ENCODE measurements around the gene PRPH2. TPM values are rescaled to one million over a fixed set of nuclear protein-coding genes. Genes with fewer than 3 reads are reported as not detected.

PRPH2 gene
- total RNA-seq, 6 experiments from 2014 or later, result 0.16 TPM; not detected in 5

GRCh38 chr6:42729731-42730130 is 7.3 kb upstream of the PRPH2 start:
- H3K9me3 ChIP-seq, result no peaks in the 10 kb centered on the region
- intact Hi-C loops (cut with DNase I), result no loop called here
- no peaks in the 10 kb centered on the region for H3K27me3 ChIP-seq
- ATAC-seq, result peak; percentile 18 to 59 (median 42)
- peaks cover 0 to 10% (median under 1%) of the 10 kb centered on the region in 4 donors for H3K4me1 ChIP-seq
- H3K36me3 ChIP-seq, result no peaks in the 10 kb centered on the region
- H3K4me3 ChIP-seq, result no peak overlapping the region
- TF ChIP-seq POLR2A (IDR thresholded peaks at IDR 0.05), result no peak
- no peak for TF ChIP-seq CTCF (IDR thresholded peaks at IDR 0.05)
- WGBS (ENCODE audit: insufficient coverage, low coverage, low lambda C conversion rate, missing lambda C conversion rate), result 0% methylated on average over 1 of the region's 3 CpGs
- DNase-seq, result no peak
- H3K27ac ChIP-seq, result no peak overlapping the region

GRCh38 chr6:42727627-42728026 is 5.2 kb upstream of the PRPH2 start:
- ATAC-seq, result no peak

GRCh38 chr6:42727087-42727611 is 4.8 kb upstream of the PRPH2 start:
- no peak for TF ChIP-seq POLR2A (IDR thresholded peaks at IDR 0.05)
- no peak for TF ChIP-seq CTCF (IDR thresholded peaks at IDR 0.05)
- H3K27me3 ChIP-seq, result no peaks in the 10 kb centered on the region
- H3K9me3 ChIP-seq, result no peaks in the 10 kb centered on the region
- no peaks in the 10 kb centered on the region for H3K36me3 ChIP-seq
- intact Hi-C loops (cut with DNase I), result no loop called here
- WGBS (ENCODE audit: insufficient coverage, low coverage, low lambda C conversion rate, missing lambda C conversion rate), result 24% methylated on average over 19 of the region's 52 CpGs
- DNase-seq (peak in 2 of 3 donors; percentile 31 to 61), ATAC-seq (peak; percentile 34 to 54 (median 46))
- H3K4me3 ChIP-seq, result peak overlapping the region; percentile 36 to 62 (median 46)
- H3K4me1 ChIP-seq, result peaks cover 0 to 10% (median under 1%) of the 10 kb centered on the region in 4 donors
- peak overlapping the region; percentile 30 to 57 (median 42) for H3K27ac ChIP-seq

More at GRCh38 chr6:42727627-42728026, 5.2 kb upstream of the PRPH2 start:
- TF ChIP-seq POLR2A (IDR thresholded peaks at IDR 0.05) (no peak), CTCF (IDR thresholded peaks at IDR 0.05) (no peak)
- H3K36me3 ChIP-seq, result no peaks in the 10 kb centered on the region
- H3K4me1 ChIP-seq, result peaks cover 0 to 10% (median under 1%) of the 10 kb centered on the region in 4 donors
- peak overlapping the region in 1 of 3 donors; percentile 57 for H3K27ac ChIP-seq
- DNase-seq, result peak in 1 of 3 donors; percentile 46
- intact Hi-C loops (cut with DNase I), result no loop called here
- H3K9me3 ChIP-seq, result no peaks in the 10 kb centered on the region
- WGBS (ENCODE audit: insufficient coverage, low coverage, low lambda C conversion rate, missing lambda C conversion rate), result 61% methylated on average over 14 of the region's 22 CpGs
- peak overlapping the region; percentile 36 to 62 (median 46) for H3K4me3 ChIP-seq
- no peaks in the 10 kb centered on the region for H3K27me3 ChIP-seq

GRCh38 chr6:42726485-42727086 is 4.2 kb upstream of the PRPH2 start:
- TF ChIP-seq POLR2A (IDR thresholded peaks at IDR 0.05) (no peak), CTCF (IDR thresholded peaks at IDR 0.05) (peak; percentile 87 to 97 (median 92))
- Histone ChIP-seq H3K36me3 (no peaks in the 10 kb centered on the region), H3K9me3 (no peaks in the 10 kb centered on the region), H3K4me1 (peaks cover 0 to 10% (median under 1%) of the 10 kb centered on the region in 4 donors), H3K27me3 (no peaks in the 10 kb centered on the region), H3K27ac (peak overlapping the region; percentile 30 to 57 (median 42)), H3K4me3 (peak overlapping the region; percentile 36 to 62 (median 46))
- intact Hi-C loops (cut with DNase I), result no loop called here
- 3% methylated on average over 14 of the region's 14 CpGs for WGBS (ENCODE audit: insufficient coverage, low coverage, low lambda C conversion rate, missing lambda C conversion rate)
- peak; percentile 96 to 98 (median 96) for ATAC-seq
- DNase-seq, result peak; percentile 61 to 78 (median 72)
